Dendritic cell treated with granulocyte-macrophage colony-stimulating factor and Interleukin-4, amounts not matched to agents 40 ng/mL and 50 ng/mL, for 4 days (primary cell): Measurements from ENCODE around the gene HHAT.

Experiments used
- H3K27ac Mint-ChIP-seq: one replicate; pipeline ENCODE4 v1.8.0; 2022; ENCODE audit warnings: mild to moderate bottlenecking, mixed read lengths
- H3K27me3 Mint-ChIP-seq: one replicate; pipeline ENCODE4 v1.8.0; 2022; ENCODE audit warnings: mild to moderate bottlenecking, mixed read lengths
- H3K36me3 Mint-ChIP-seq: one replicate; pipeline ENCODE4 v1.8.0; 2022; ENCODE audit warnings: low read depth, mixed read lengths
- H3K4me1 Mint-ChIP-seq: one replicate; pipeline ENCODE4 v1.8.0; 2022; ENCODE audit warnings: low read depth, mixed read lengths
- H3K4me3 Mint-ChIP-seq: one replicate; pipeline ENCODE4 v1.8.0; 2022; ENCODE audit warnings: mild to moderate bottlenecking, moderate library complexity, mixed read lengths
- H3K9me3 Mint-ChIP-seq: one replicate; pipeline ENCODE4 v1.8.0; 2022; ENCODE audit warnings: mixed read lengths
- intact Hi-C: fragments of 100-400 bp; cut with micrococcal nuclease; formaldehyde crosslinking; loops from one replicate; pipeline ENCODE4 v1.15.0; 2022

The HHAT gene

DNA sequence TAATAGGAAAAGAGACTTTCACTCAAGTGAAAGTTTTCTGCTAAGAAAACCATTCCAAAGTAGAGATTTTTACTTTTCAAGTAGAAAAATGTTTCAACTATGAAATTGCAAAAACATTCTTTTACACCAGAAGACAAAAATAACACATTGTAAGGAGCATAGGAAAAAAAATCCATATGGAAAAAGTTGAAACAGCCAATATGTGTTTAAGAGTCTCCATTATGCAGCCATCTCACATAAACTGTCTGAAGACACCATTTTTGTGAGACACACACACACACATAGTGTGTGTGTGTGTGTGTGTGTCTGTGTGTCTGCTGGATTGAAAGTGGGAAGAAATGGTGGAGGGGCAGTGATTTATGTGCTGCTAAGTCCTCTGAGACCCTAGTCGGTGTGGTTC is 162.1 kb downstream of the HHAT start:
- H3K4me1 Mint-ChIP-seq, result no peaks in the 10 kb centered on the region
- no peak overlapping the region for H3K4me3 Mint-ChIP-seq
- no peaks in the 10 kb centered on the region for H3K9me3 Mint-ChIP-seq
- H3K27ac Mint-ChIP-seq, result no peak overlapping the region
- intact Hi-C loops, result no loop called here
- no peaks in the 10 kb centered on the region for H3K27me3 Mint-ChIP-seq
- no peaks in the 10 kb centered on the region for H3K36me3 Mint-ChIP-seq

DNA sequence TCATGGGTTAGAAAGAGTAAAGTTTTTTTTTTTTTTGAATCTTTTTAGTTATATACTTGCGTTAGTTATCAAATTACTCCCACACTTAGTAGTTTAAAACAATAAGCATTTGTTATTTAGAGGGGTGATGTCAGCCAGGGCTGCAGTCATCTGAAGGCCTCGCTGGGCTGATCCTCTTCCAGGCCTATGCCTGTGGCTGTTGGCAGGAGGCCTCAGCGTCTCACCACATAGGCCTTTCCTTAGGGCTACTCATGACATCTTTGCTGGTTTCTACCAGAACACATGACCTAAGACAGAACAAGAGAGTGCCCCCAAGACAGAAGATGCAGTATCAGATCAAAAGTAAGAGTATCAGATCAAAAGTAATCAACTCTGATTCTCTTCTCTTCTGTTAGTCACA is 167.4 kb downstream of the HHAT start:
- Mint-ChIP-seq H3K36me3 (no peaks in the 10 kb centered on the region), H3K9me3 (no peaks in the 10 kb centered on the region), H3K27me3 (no peaks in the 10 kb centered on the region), H3K27ac (no peak overlapping the region), H3K4me3 (no peak overlapping the region), H3K4me1 (no peaks in the 10 kb centered on the region)
- intact Hi-C loops, result no loop called here

DNA sequence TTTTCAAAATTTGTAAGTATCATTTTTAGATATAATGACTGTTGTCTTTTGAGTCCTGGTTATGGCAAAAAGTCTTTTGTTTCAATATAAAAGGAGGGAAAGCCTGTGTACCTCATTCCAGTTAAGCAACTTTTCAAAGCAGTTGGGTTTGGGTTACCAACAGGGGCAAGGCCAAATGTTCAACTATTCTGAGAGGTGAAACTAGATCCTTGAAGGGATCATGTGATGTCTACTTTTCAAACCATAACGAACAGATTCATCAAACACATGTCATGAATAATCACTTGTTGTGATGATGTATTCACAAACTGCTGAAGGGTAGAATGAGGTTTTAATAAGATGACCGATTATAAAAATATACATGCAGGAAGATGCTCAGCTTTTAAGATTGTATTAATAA is 171.3 kb downstream of the HHAT start:
- Mint-ChIP-seq H3K27ac (no peak overlapping the region), H3K36me3 (no peaks in the 10 kb centered on the region), H3K27me3 (no peaks in the 10 kb centered on the region), H3K4me1 (no peaks in the 10 kb centered on the region), H3K9me3 (no peaks in the 10 kb centered on the region), H3K4me3 (no peak overlapping the region)
- intact Hi-C loops, result no loop called here

DNA sequence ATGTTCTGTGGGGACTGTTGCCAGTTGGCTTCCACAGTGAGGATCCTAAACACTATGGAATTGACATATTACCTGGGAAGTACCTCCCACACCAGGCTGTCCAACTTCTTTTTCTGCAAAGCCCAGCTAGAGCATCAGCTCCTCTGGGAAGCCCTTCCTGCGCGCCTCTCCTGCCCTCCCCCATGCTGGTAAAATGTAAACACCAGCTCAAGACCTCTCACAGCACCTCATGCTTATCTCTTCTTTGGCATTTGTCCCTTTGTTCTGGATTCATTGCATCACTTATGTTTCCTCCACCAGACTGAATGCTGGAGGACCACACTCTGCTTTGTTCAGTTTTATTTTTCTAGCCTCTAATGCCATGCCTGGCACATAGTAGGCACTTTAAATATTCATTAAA is 172.1 kb downstream of the HHAT start:
- no peaks in the 10 kb centered on the region for H3K4me1 Mint-ChIP-seq
- intact Hi-C loops, result no loop called here
- H3K4me3 Mint-ChIP-seq, result no peak overlapping the region

DNA sequence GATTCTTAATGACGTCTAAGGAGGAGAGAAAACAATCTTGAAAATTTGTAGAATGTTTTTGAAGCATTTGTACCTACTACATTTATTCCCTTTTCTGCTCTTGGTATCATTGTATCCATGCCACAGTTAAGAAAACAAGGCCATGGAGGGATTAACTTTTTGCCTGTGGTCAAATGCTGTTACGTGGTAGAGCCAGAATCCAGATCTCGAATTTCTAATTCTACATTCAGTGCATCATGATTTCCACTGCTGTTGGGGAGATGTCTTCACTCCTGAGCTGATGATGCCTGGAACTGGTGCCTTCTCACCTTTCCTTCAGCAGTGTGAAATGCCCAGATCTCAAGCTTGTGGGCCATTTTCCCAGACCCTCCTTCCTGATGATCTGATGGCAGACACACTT is 175.6 kb downstream of the HHAT start:
- Mint-ChIP-seq H3K4me3 (no peak overlapping the region), H3K36me3 (no peaks in the 10 kb centered on the region), H3K27ac (no peak overlapping the region), H3K27me3 (no peaks in the 10 kb centered on the region), H3K9me3 (no peaks in the 10 kb centered on the region), H3K4me1 (no peaks in the 10 kb centered on the region)
- intact Hi-C loops, result no loop called here

More for the DNA sequence above, 172.1 kb downstream of the HHAT start:
- Mint-ChIP-seq H3K27me3 (no peaks in the 10 kb centered on the region), H3K9me3 (no peaks in the 10 kb centered on the region), H3K27ac (no peak overlapping the region), H3K36me3 (no peaks in the 10 kb centered on the region)

DNA sequence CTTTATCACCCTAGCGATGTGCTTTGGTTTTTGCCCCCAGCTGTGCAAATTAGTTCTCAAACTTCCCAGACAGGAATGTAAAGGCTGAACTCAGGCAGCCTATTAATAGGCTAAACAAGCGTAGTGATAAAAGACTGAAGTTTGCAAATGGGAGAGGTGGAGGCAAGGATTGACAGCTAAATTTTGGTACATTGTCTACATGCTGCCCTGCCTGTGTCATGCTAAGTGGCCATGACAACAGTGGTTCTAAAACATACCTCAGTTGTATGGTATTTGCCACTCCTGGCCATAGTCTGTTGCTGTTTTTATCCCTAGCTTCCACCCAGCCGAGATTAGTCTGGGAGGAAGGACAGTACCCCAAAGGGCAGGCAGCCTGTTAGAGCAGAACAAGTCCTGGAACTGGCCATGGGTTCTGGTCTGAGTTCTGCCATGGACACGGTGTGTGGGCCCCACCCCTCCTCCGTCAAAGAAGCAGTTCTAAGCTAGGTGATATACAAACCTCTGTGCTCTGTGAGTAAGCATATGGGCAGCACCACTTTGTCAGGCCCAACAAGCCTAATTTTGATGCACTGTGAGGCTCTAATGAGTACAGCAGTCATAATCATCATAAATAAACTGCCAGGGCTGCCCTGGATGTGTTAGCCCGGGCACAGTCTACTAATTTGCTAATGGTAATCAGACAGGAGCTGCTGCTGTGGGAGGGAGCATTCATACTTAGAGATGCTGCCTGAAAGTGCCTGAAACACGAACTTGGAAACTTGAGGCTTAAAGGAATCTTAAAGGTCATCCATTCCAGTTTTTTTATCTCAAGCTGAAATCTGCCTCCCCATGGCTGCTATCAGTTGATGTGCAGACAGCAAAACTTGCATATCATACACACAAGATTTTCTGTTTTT is 177.1 kb downstream of the HHAT start:
- Mint-ChIP-seq H3K36me3 (no peaks in the 10 kb centered on the region), H3K4me1 (no peaks in the 10 kb centered on the region), H3K27me3 (no peaks in the 10 kb centered on the region), H3K4me3 (no peak overlapping the region), H3K27ac (no peak overlapping the region), H3K9me3 (no peaks in the 10 kb centered on the region)
- intact Hi-C loops, result no loop called here

DNA sequence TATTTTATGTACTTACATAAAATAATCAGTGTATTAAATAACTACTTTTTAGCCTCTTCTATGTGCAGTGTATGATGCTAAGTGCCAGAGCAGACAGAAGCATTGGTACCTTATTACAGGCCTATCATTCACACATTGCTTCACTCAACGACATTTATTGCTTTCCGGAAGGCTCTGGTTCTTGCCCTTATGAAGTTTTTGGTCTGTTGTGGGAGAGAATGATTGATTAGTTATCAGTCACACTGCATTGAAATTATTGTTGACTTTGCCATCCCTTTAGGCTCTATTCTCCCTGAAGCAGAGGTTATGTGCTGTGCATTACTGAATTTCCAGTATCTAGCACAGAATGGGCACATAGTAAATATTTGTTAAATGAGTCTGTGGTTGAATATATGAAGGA is 178.0 kb downstream of the HHAT start:
- Mint-ChIP-seq H3K9me3 (no peaks in the 10 kb centered on the region), H3K27me3 (no peaks in the 10 kb centered on the region), H3K27ac (no peak overlapping the region), H3K36me3 (no peaks in the 10 kb centered on the region), H3K4me1 (no peaks in the 10 kb centered on the region), H3K4me3 (no peak overlapping the region)
- intact Hi-C loops, result no loop called here

DNA sequence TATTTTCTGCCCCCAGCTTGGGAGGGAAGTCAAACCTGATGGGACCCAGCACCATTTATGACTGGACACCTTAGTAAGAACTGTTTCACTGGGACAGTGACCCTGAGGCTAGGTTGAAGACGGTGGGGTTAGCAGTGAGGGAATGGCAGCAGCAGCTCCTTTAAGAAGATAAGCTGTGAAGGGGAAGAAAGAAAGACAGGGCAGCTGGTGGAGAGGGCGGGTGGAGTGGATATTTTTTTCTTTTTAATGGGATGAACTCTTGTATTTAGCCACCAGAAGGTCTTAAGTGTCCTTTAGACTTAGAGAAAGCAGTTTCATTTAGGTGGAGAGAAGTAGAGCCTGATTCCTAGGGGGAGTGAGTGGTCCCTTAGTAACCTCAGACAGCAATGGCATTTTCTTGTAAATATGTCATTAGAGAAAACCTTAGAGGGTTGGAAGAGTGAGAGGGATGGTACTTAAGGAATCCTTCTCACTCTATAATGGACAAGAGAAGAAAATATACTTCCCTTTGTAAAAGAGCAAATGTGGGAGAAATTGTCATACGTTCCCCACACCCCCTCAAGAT is 187.5 kb downstream of the HHAT start:
- Mint-ChIP-seq H3K9me3 (peaks cover 8% of the 10 kb centered on the region), H3K36me3 (no peaks in the 10 kb centered on the region), H3K4me3 (no peak overlapping the region), H3K27me3 (no peaks in the 10 kb centered on the region), H3K27ac (no peak overlapping the region), H3K4me1 (no peaks in the 10 kb centered on the region)
- intact Hi-C loops, result no loop called here

DNA sequence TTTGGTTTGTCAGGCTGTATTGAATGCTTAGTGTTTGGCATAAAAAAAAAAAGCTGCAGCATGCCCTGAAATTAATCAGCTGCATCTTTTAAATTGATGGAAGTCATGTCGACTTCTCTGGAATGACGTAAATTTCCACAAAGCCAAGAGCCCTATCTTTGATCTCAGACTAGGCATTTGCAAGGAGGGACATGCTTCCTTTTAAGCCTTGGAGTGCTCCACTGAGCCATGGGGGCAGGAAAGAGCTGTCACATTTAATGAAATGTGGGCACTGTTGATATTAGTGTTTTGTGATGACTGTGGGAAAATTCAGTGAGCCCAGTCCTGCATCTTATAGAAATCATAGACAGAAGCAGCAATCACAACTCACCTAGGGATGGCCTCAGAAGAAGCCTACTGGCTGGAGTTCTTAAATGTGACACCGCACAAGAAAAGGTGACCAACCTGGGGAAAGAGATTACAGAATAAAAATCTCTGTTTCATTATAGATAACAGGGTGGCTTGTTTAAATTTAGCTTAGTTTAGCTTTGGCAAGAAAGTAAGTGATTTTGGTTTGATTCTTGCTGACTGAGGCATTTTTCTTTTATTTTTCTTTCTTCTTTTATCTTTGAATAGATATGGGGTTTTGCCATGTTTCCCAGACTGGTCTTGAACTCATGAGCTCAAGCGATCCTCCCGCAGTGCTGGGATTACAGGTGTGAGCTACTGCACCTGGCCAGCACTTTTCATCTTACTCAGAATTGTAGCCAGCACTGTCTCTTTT is 188.2 kb downstream of the HHAT start:
- intact Hi-C loops, result no loop called here
- Mint-ChIP-seq H3K4me3 (no peak overlapping the region), H3K27me3 (no peaks in the 10 kb centered on the region), H3K9me3 (peaks cover 8% of the 10 kb centered on the region), H3K36me3 (no peaks in the 10 kb centered on the region), H3K27ac (no peak overlapping the region), H3K4me1 (no peaks in the 10 kb centered on the region)

DNA sequence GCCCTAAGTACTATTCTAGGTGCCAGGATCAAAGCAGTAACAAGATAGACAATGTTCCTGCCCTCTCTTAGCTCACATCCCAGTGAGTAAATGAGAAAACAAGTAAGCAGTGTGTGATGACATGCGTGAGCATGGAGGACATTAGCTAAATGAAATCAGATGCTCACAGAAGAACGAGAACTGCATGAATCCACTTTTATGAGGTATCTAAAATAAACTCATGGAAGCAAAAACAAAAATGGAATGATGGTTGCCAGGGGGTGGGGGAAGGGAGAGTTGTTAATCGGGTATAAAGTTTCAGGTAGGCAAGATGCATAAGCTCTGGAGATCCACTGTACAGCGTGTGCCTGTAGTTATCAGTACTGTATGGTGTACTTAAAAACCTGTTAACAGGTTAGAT is 195.1 kb downstream of the HHAT start:
- no peaks in the 10 kb centered on the region for H3K4me1 Mint-ChIP-seq
- no peak overlapping the region for H3K4me3 Mint-ChIP-seq

DNA sequence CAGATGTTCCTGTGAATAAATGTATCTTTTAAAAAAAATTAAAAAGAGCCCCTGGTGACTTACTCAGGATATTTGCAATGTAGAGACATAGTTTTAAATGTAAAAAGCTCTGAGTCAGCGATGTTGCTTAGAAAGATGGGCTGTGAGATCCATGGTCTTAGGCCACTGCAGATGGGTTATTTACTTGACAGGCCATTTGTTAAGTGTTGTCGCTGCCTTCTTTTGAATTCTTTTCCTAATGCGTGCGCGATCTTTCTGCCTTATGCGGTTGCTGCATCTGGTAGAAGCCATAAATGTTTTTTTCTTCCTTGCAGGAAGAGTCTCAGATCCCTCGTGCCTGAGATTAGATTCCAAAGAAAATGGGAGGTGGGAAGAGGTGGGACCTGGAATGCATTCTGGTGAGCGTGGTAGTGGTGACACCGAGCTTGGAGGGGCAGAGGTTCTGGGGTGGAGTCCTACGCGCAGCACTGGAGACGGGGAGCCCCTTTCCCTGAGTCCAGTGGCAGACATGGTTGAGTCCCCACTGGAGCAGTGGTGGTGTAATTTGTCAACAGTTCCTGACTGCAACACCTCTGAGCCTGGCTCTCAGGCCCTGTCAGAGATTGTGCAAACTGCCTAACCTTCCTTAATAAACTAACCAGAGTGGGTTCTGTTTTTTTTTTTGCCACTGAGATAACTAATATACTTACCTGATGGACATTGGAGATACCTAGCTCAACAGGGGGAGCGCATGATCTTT is 197.2 kb downstream of the HHAT start:
- intact Hi-C loops, result no loop called here
- Mint-ChIP-seq H3K27ac (no peak overlapping the region), H3K36me3 (no peaks in the 10 kb centered on the region), H3K9me3 (no peaks in the 10 kb centered on the region), H3K4me3 (no peak overlapping the region), H3K27me3 (no peaks in the 10 kb centered on the region), H3K4me1 (no peaks in the 10 kb centered on the region)

More for the DNA sequence above, 195.1 kb downstream of the HHAT start:
- Mint-ChIP-seq H3K9me3 (no peaks in the 10 kb centered on the region), H3K27ac (no peak overlapping the region), H3K36me3 (no peaks in the 10 kb centered on the region), H3K27me3 (no peaks in the 10 kb centered on the region)
- intact Hi-C loops, result no loop called here

DNA sequence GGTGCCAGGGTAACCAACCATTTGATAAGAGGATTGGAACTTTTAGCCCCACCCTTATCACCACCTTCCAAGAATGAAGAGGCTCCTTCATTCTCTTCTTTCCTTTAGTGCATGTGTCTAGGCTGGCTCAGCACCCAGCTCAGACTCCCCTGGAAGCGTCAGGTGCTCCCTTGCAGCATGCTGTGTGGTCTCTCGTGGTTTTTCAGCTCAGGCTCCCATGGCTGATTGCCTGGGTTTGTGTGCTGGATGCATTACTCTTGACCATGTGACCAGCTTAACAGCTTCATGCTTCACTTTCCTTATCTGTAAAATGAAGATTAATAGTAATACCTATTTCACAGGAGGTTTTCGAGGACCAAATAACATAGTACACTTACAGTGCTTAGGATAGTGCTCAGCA is 198.4 kb downstream of the HHAT start:
- H3K9me3 Mint-ChIP-seq, result no peaks in the 10 kb centered on the region
- intact Hi-C loops, result no loop called here
- no peaks in the 10 kb centered on the region for H3K36me3 Mint-ChIP-seq
- H3K27me3 Mint-ChIP-seq, result no peaks in the 10 kb centered on the region
- no peak overlapping the region for H3K27ac Mint-ChIP-seq
- no peaks in the 10 kb centered on the region for H3K4me1 Mint-ChIP-seq
- no peak overlapping the region for H3K4me3 Mint-ChIP-seq

DNA sequence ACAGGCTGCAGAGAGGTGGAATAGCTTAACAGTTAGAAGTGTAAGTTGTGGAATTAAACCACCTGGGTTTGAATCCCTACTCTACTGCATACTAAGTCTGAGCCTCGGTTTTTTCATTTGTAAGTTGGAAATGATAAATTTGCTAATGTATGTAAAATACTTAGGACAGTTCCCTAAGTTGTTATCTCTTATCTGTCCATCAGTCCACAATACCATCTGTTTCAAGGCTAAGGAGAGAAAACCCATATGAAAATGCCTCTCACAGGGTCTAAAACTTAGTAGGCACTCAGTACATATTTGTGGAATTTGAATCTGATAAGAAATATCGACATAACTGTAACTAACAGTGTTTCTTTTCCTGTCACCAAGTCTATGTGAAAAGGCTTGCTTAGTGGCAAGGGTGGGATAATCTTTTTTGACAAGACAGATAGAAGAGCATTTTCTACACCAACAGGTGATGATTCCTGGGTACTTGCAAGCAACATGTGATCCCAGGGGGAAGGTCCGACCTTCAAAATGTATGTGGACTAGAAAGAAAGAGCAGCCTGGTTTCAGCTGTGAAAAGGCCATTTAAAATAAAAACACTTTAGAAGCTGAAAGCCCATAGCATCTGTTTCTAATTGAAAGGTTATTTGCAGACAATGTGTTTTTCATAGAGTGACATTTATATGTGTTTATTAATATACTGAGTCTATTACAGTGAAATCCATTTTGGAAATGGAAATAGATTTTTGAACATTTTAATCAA is 202.9 kb downstream of the HHAT start:
- Mint-ChIP-seq H3K27ac (no peak overlapping the region), H3K27me3 (no peaks in the 10 kb centered on the region), H3K4me1 (no peaks in the 10 kb centered on the region), H3K9me3 (no peaks in the 10 kb centered on the region), H3K36me3 (no peaks in the 10 kb centered on the region), H3K4me3 (no peak overlapping the region)
- intact Hi-C loops, result no loop called here
